Brain microvascular endothelial cell (primary cell): ENCODE measurements around the gene MST1R.

ENCODE experiments used
- DNase-seq: peaks from one replicate; pipeline ENCODE4 v3.0.0-alpha.2; 2020
- H3K27ac ChIP-seq: fragments of 250-450 bp; sonication (Bioruptor Pico); 2 replicates; pipeline ENCODE4 v1.5.1; 2020; ENCODE audit warnings: mild to moderate bottlenecking, moderate library complexity
- H3K27me3 ChIP-seq: fragments of 250-450 bp; sonication (Bioruptor Pico); replicated peaks from 2 replicates; pipeline ENCODE4 v1.5.1; 2020; ENCODE audit warnings: mild to moderate bottlenecking
- H3K36me3 ChIP-seq: fragments of 250-450 bp; sonication (Bioruptor Pico); replicated peaks from 2 replicates; pipeline ENCODE4 v1.5.1; 2020; ENCODE audit warnings: mild to moderate bottlenecking
- H3K4me3 ChIP-seq: 2 replicates; pipeline ENCODE4 v1.5.1; 2011; ENCODE audit warnings: low read depth, mild to moderate bottlenecking, control low read depth, low read length, moderate library complexity
- CTCF ChIP-seq: IDR thresholded peaks from 2 replicates; pipeline ENCODE4 v1.5.1; 2011; ENCODE audit warnings: low read depth, mild to moderate bottlenecking, moderate library complexity, low read length, control low read depth, inconsistent platforms; ENCODE audit errors: missing control alignments
- in situ Hi-C: cut with HindIII; loops from 2 replicates; pipeline ENCODE4 v1.10.0; 2017; ENCODE audit warnings: low sequenced_read_pairs, low pct_ligation_motif_present

Gene MST1R

DNA sequence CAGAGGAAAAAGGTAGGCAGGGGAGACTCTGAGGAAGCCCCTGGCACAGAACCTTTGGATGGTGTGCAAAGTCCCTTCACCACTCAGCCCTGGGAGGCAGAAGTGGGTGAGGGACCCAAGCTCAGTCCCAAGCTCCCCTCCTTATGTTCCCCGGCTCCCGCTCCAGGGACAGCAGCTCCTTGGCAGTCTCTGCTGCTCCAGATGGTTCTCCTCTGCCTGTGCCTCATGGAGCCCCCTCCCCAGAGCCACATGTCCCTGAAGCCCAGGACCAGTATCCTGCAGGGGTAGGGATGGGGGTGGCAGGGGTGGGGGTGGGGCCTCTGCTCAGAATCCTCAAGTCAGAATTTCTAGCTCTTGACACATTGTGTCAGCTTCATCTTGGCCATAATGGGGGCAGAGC, 26.0 kb downstream of the MST1R start:
- in situ Hi-C loops: no loop called here
- Histone ChIP-seq H3K4me3 (no peak overlapping the region), H3K36me3 (no peaks in the 10 kb centered on the region), H3K27me3 (peaks cover 4% of the 10 kb centered on the region), H3K27ac (no peak overlapping the region)
- DNase-seq: no peak
- no peak for TF ChIP-seq CTCF

GRCh38 chr3:49876567-49876966, 27.1 kb downstream of the MST1R start:
- Histone ChIP-seq H3K27ac (no peak overlapping the region), H3K27me3 (no peaks in the 10 kb centered on the region), H3K4me3 (no peak overlapping the region), H3K36me3 (no peaks in the 10 kb centered on the region)
- TF ChIP-seq CTCF: no peak
- no peak for DNase-seq
- in situ Hi-C loops: no loop called here

DNA sequence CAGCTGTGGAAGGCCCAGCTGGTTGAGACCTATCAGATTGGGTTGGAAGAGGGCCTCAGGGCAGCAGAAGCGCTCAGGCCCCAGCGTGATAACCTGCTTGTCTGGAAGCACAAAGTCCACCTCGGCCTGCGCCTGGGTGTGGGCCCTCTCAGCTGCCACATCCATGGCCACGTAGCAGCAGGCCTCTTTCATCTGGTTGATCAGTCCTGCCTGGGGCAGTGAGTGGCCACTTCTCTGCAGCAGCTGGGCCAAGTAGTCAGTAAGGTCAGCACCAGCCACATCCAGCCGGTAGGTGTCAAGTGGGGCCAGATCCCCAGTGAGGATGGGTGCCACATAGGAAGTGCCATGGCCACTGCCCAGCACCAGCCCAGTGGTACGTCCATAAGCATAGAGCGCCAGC, 30.1 kb downstream of the MST1R start:
- DNase-seq: no peak
- no peak for TF ChIP-seq CTCF
- H3K27me3 ChIP-seq: peaks cover 21% of the 10 kb centered on the region

GRCh38 chr3:49872801-49873281, 30.8 kb downstream of the MST1R start:
- Histone ChIP-seq H3K27me3 (peaks cover 26% of the 10 kb centered on the region), H3K27ac (no peak overlapping the region), H3K4me3 (no peak overlapping the region), H3K36me3 (no peaks in the 10 kb centered on the region)
- TF ChIP-seq CTCF: no peak
- in situ Hi-C loops: no loop called here
- DNase-seq: no peak

More for the DNA sequence above, 30.1 kb downstream of the MST1R start:
- H3K4me3 ChIP-seq: no peak overlapping the region
- H3K27ac ChIP-seq: no peak overlapping the region
- H3K36me3 ChIP-seq: no peaks in the 10 kb centered on the region
- in situ Hi-C loops: no loop called here

DNA sequence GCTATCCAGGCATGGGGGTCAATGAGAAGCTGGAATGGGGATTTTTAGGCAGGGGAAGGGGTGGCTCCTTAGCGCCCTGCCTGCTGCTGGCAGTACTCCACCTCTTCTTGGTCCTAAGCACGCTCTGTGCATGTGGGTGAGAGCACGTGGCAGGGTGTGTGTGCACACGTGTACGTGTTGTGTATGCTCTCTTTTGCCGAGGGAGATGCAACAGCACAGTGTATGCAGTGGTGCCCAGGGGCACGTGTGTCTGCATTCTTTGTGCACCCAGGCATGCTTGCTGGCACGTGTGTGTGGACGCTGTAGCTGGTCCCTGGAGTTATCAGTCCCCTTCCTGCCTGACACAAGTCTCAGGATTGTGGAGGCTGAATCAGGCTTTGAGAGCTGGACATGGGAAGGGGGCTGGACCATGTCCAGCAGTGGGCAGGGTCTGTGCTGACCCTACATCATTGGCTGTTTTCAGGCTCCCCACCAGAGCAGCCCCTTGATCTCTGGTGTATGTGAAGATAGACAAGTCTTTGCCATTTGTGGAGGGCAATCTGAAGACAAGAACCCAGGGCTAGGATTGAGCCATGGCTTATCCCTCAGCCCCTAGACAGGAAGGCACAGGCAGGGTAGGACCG, 32.0 kb downstream of the MST1R start:
- Histone ChIP-seq H3K4me3 (no peak overlapping the region), H3K27ac (no peak overlapping the region), H3K27me3 (peaks cover 28% of the 10 kb centered on the region), H3K36me3 (no peaks in the 10 kb centered on the region)
- DNase-seq: no peak
- in situ Hi-C loops: no loop called here
- TF ChIP-seq CTCF: no peak
